Muscle of leg (tissue), 11 donors: ENCODE measurements around the gene SAA1. TPM values are rescaled to one million over a fixed set of nuclear protein-coding genes. Genes with fewer than 3 reads are reported as not detected.
"Not testable (repeated sequence)": the region's sequence is repeated elsewhere in the genome, so short reads cannot be mapped to it uniquely, and the experiment has no call there.

Experiments used
- DNase-seq: peaks from one replicate; pipeline ENCODE4 v3.0.0; 2013
- H3K27ac ChIP-seq: one replicate; pipeline ENCODE4 v1.5.1; 2013; ENCODE audit warnings: mild to moderate bottlenecking, low read length, control low read depth
- H3K27me3 ChIP-seq: one replicate; pipeline ENCODE4 v1.6.1; 2013; ENCODE audit warnings: low read length; ENCODE audit not compliant: control insufficient read depth, insufficient read depth
- H3K36me3 ChIP-seq: one replicate; pipeline ENCODE4 v1.6.1; 2013; ENCODE audit warnings: low read length; ENCODE audit not compliant: control insufficient read depth, insufficient read depth
- H3K4me1 ChIP-seq: one replicate; pipeline ENCODE4 v1.6.1; 2013; ENCODE audit warnings: low read length; ENCODE audit not compliant: control insufficient read depth, insufficient read depth
- H3K4me3 ChIP-seq: one replicate; pipeline ENCODE4 v1.5.1; 2013; ENCODE audit warnings: low read length, control low read depth
- H3K9me3 ChIP-seq: replicated peaks from 2 replicates; pipeline ENCODE4 v1.6.1; 2013; ENCODE audit warnings: low read depth, low read length; ENCODE audit not compliant: control insufficient read depth
- WGBS: methylation state at CpG from one replicate; pipeline ENCODE4 v1.1.5; 2013; ENCODE audit warnings: missing lambda C conversion rate; ENCODE audit not compliant: insufficient coverage; 5-methylcytosine and 5-hydroxymethylcytosine counted together
- polyA plus RNA-seq, 8 donors: library from polyadenylated mRNA; unstranded; fragments of 120-200 nt; gene quantifications; one replicate each; pipeline versions ENCODE4 v1.2.1 to v1.2.3, GENCODE V29; 2013; ENCODE audit warnings: inconsistent platforms in 1 of 8, low replicate concordance in 1 of 8; ENCODE audit not compliant: insufficient read length in 8 of 8, insufficient read depth in 1 of 8
- total RNA-seq: library from RNA; stranded (reverse); fragments of 120-200 nt; gene quantifications from one replicate; pipeline ENCODE4 v1.2.4, GENCODE V29; 2013

The SAA1 gene
- total and polyA plus RNA-seq, 9 donors: not detected

DNA sequence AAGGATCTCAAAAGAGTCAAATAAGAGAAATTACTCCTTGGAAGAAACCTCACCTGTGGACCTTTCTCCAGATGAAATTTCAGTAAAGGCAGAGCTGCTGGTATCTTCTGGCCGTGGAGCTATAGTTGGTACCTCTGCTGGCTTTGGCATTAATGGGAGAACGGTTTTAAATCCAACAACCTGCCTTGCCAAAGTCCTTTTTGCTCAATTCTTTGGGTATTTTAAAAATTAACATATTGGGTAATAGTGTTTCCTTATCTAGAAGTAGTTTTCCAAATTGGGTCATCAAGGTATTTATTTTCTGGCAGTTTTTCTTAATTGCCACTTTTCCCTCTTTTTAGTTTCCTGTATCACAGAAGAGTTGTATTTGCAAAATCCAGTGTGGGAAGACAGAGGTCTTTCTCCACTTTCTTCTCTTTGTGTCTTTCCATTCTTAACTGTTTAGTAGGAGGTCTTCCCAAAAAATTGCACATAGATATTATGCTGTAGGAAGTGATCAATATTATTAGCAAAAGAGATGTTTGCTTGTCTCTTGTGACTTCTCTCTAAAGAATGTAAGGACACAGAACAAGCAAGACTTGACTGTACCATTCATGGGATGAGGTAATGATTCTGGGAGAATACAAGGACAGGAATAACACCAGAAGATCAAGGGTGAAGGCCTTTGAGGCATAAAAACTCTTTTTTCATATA lies 29.3 kb upstream of the SAA1 start, which contains the start of gene SAA4:
TSS of gene SAA4 (minus strand) at position 139 of the 693 bp plus-strand sequence. CDS start 876 bp downstream, outside the sequence.
- H3K9me3 ChIP-seq: no peaks in the 10 kb centered on the region
- no CpG with 5 or more reads among the region's 2 CpGs for WGBS

DNA sequence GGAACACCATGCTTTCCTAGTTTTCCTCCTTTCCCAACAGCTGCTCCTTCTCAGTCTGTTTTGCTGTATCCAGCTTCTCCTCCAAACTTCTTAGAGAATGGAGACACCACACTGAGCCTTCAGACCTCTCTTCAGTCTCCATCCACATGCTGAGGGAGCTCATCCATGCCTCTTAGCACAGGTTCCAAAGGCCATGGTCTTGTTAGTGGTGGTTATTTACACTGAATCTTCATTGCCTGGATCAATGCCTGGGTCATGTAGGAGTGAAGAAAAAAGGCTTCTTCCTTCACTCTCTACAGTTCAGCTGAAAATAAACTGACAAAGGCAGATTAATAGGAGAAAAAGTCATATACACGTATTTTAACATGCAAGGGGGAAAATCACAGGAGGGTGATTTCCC lies 26.4 kb upstream of the SAA1 start:
- H3K9me3 ChIP-seq: no peaks in the 10 kb centered on the region
- no peaks in the 10 kb centered on the region for H3K36me3 ChIP-seq
- no peak overlapping the region for H3K4me3 ChIP-seq
- DNase-seq: no peak
- H3K4me1 ChIP-seq: no peaks in the 10 kb centered on the region
- H3K27ac ChIP-seq: no peak overlapping the region
- no CpG with 5 or more reads among the region's 1 CpG for WGBS
- H3K27me3 ChIP-seq: no peaks in the 10 kb centered on the region

More for the DNA sequence above, 29.3 kb upstream of the SAA1 start, which contains the start of gene SAA4:
- Histone ChIP-seq H3K27me3 (no peaks in the 10 kb centered on the region), H3K36me3 (no peaks in the 10 kb centered on the region), H3K4me1 (no peaks in the 10 kb centered on the region), H3K27ac (no peak within 1 kb of the TSS), H3K4me3 (no peak within 1 kb of the TSS)
- no peak for DNase-seq

DNA sequence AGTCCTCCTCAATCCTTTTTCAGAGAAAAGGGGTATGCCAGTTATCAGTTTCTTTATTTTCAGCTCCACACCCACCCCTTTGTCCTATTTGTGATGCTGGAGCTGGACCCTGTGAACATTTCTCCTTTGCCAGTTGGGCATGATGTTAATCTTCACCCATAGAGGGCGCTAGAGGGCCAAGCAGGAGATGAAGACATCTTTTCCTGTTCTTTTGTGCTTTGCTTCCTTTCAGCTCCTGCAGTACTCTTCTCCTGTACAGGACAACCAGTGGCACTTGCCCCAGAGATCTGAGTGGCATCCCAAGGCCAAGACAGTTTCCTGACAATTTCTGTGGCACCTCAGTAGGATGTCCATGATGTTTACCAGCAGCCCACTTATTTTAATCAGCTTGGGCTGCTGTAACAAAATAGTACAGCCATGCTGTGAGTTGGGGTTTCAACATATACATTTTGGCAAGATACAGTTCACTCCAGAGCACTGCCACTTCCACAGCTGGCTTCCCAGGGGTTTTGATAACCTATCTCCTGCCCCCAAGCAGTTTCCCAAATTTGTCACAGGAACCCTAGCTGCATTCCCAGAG lies 22.2 kb upstream of the SAA1 start:
- peak; percentile 38 for DNase-seq
- Histone ChIP-seq H3K36me3 (no peaks in the 10 kb centered on the region), H3K4me3 (no peak overlapping the region), H3K4me1 (no peaks in the 10 kb centered on the region), H3K27ac (no peak overlapping the region), H3K9me3 (no peaks in the 10 kb centered on the region), H3K27me3 (peaks cover 3% of the 10 kb centered on the region)
- 0% methylated on average over 1 of the region's 1 CpG for WGBS

- Histone ChIP-seq H3K36me3 (no peaks in the 10 kb centered on the region), H3K4me3 (no peak overlapping the region), H3K9me3 (no peaks in the 10 kb centered on the region), H3K27me3 (peaks cover 3% of the 10 kb centered on the region), H3K27ac (no peak overlapping the region), H3K4me1 (no peaks in the 10 kb centered on the region)
- DNase-seq: no peak
- 83% methylated on average over 5 of the region's 6 CpGs for WGBS
Observed at GRCh38 chr11:18245396-18245795, 20.7 kb upstream of the SAA1 start.

GRCh38 chr11:18246379-18247190 lies 19.5 kb upstream of the SAA1 start:
- H3K4me3 ChIP-seq, H3K4me1 ChIP-seq, H3K27me3 ChIP-seq, H3K36me3 ChIP-seq, H3K9me3 ChIP-seq, DNase-seq, H3K27ac ChIP-seq: not testable (repeated sequence)
- 81% methylated on average over 6 of the region's 11 CpGs for WGBS

DNA sequence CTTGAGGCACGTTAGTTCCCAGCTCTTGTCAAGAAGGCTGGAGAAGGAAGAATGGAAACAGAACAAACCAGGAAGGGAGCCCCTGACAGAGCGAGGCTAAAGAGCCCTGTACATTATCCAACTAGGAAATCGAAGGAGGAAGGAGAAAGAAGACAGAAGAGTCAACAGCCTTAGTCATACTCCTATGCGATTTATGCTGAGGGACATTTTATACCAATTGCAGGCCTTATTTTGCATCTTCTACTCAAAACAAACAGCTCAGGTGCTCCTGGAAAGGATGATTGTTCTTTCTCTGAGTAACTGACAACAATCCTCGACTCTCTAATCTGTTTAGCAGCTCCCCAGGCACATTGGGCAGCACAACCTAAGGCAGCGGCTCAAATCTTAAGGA lies 18.9 kb upstream of the SAA1 start:
- H3K27me3 ChIP-seq, H3K4me3 ChIP-seq, H3K36me3 ChIP-seq, DNase-seq, H3K4me1 ChIP-seq, H3K9me3 ChIP-seq, H3K27ac ChIP-seq: not testable (repeated sequence)
- no CpG with 5 or more reads among the region's 6 CpGs for WGBS

DNA sequence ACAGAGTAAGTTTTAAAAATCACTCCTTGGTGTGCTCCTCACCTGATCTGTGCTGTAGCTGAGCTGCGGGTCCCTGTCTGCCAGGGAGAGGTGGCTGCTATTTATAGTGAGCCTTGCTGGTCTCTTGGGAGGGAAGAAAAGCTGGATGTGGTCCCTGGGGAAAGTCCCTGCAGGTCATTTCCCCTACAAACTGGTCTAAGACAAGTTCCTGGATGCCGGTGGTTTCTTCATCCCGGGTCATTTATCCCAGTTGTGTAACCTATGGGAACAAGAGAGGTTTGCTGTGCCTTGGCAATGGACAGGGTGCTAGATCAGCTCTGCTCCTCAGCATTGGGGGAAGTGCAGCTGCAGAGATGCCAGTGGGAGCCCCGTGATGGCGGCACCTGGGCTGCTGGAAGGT lies 17.5 kb upstream of the SAA1 start, which contains the start of gene SAA2:
TSS of gene SAA2 (minus strand) at position 108 of the 400 bp plus-strand sequence. CDS start 657 bp downstream, outside the sequence.
- 60% methylated on average over 1 of the region's 5 CpGs for WGBS
- Histone ChIP-seq H3K27me3 (peaks cover 3% of the 10 kb centered on the region), H3K36me3 (no peaks in the 10 kb centered on the region), H3K4me1 (no peaks in the 10 kb centered on the region), H3K9me3 (no peaks in the 10 kb centered on the region), H3K27ac (no peak within 1 kb of the TSS), H3K4me3 (no peak within 1 kb of the TSS)
- DNase-seq: no peak

- WGBS: no CpG with 5 or more reads among the region's 3 CpGs
- Histone ChIP-seq H3K27me3 (peaks cover 3% of the 10 kb centered on the region), H3K4me3 (no peak overlapping the region), H3K9me3 (no peaks in the 10 kb centered on the region), H3K4me1 (no peaks in the 10 kb centered on the region), H3K27ac (no peak overlapping the region), H3K36me3 (no peaks in the 10 kb centered on the region)
- no peak for DNase-seq
Observed at GRCh38 chr11:18253233-18253632, 12.8 kb upstream of the SAA1 start.

DNA sequence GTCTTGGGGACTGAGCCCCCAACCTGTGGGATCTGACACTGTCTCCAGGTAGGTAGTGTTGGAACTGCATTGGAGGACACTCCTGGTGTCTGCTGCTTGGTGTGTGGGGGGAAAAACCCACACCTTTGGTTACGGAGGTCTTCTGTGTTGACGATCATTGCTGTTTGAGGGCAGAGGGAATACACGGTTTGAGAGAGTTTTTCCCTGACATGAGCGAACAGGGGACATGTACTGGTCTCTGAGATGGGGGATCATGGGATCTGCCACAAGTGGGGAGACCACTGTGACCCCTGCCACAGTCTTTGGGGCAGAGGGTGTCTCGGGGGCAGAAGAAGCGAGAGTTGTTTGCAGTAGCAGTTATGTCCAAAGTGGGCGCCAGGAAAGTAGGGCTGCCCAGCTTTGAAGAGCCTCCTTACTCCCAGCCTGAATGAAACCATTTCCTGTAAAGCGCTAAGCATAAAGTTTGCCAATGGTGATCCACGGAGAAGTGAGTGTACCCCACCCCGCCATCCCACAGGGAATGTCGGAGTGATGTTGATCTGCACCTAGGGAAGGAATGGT lies 12.2 kb upstream of the SAA1 start:
- no peak for DNase-seq
- Histone ChIP-seq H3K4me1 (no peaks in the 10 kb centered on the region), H3K27me3 (no peaks in the 10 kb centered on the region), H3K9me3 (no peaks in the 10 kb centered on the region), H3K4me3 (no peak overlapping the region), H3K36me3 (no peaks in the 10 kb centered on the region), H3K27ac (no peak overlapping the region)
- 73% methylated on average over 8 of the region's 11 CpGs for WGBS
